HEK293 (cell line): Measurements from ENCODE around the gene GAS7.

Experiments used
- CTCF ChIA-PET: fragments of 350-600 bp; formaldehyde crosslinking; extraction: SDS; loops from one replicate; lab custom pipeline; 2021; ENCODE audit warnings: antibody characterized with exemption; lab: Yijun Ruan, JAX
- POLR2A ChIA-PET: fragments of 300-600 bp; formaldehyde crosslinking; extraction: SDS; loops from one replicate; lab custom pipeline; 2020; ENCODE audit warnings: antibody characterized with exemption, inconsistent platforms; lab: Yijun Ruan, JAX
- H3K27ac ChIP-seq: fragments of 200-500 bp; sonication (Bioruptor generic); 2 replicates; pipeline ENCODE4 v1.5.1; 2014; ENCODE audit warnings: low read depth, low read length, control low read depth, inconsistent platforms; ENCODE audit errors: extremely low read depth
- H3K36me3 ChIP-seq, 2 experiments: fragments of 200-500 bp in 1 of 2; sonication (Bioruptor generic) in 1 of 2; 1 replicate in 1 of 2; 2 replicates in 1 of 2; pipeline ENCODE4 v1.5.1; 2014 to 2017; ENCODE audit warnings: inconsistent platforms in 2 of 2, low read length in 2 of 2; ENCODE audit not compliant: control insufficient read depth in 2 of 2, insufficient read depth in 1 of 2
- H3K4me1 ChIP-seq: fragments of 200-500 bp; sonication (Bioruptor generic); 2 replicates; pipeline ENCODE4 v1.5.1; 2014; ENCODE audit warnings: mild to moderate bottlenecking, low read length, inconsistent platforms; ENCODE audit not compliant: control insufficient read depth, insufficient read depth
- H3K4me3 ChIP-seq: 2 replicates; pipeline ENCODE4 v1.5.1; 2011; ENCODE audit warnings: low read depth, mild to moderate bottlenecking, control low read depth, low read length, moderate library complexity
- H3K9me3 ChIP-seq: fragments of 200-500 bp; sonication (Bioruptor generic); 2 replicates; pipeline ENCODE4 v1.5.1; 2014; ENCODE audit warnings: low read depth, low read length, inconsistent platforms; ENCODE audit not compliant: control insufficient read depth, insufficient read depth
- ATF2 ChIP-seq: fragments of 450-650 bp; formaldehyde crosslinking; IDR thresholded peaks from 2 replicates; pipeline ENCODE4 v1.5.1; 2016; ENCODE audit warnings: missing biosample characterization, missing genetic modification characterization, low read depth
- CTCF ChIP-seq: fragments of 450-650 bp; formaldehyde crosslinking; IDR thresholded peaks from 2 replicates; pipeline ENCODE4 v1.5.1; 2016; ENCODE audit warnings: missing biosample characterization, missing genetic modification characterization
- HOXA7 ChIP-seq: sonication (generic); formaldehyde crosslinking; IDR thresholded peaks from 2 replicates; pipeline ENCODE4 v1.8.1; 2022; ENCODE audit warnings: missing genetic modification reagents, borderline replicate concordance
- PATZ1 ChIP-seq: fragments of 450-650 bp; formaldehyde crosslinking; IDR thresholded peaks from 2 replicates; pipeline ENCODE4 v1.5.1; 2016; ENCODE audit warnings: missing biosample characterization, missing genetic modification characterization
- PRDM10 ChIP-seq: fragments of 450-650 bp; formaldehyde crosslinking; IDR thresholded peaks from 2 replicates; pipeline ENCODE4 v1.5.1; 2016; ENCODE audit warnings: missing biosample characterization, missing genetic modification characterization
- SETDB1 ChIP-seq: IDR thresholded peaks from one replicate; pipeline ENCODE4 v1.6.1; 2017; ENCODE audit warnings: mild to moderate bottlenecking, low read length, moderate library complexity, mixed read lengths; ENCODE audit not compliant: insufficient read length
- SP3 ChIP-seq: fragments of 450-650 bp; formaldehyde crosslinking; IDR thresholded peaks from 2 replicates; pipeline ENCODE4 v1.5.1; 2016; ENCODE audit warnings: missing biosample characterization, missing genetic modification characterization
- ZBTB10 ChIP-seq: fragments of 450-650 bp; formaldehyde crosslinking; IDR thresholded peaks from 2 replicates; pipeline ENCODE4 v1.5.1; 2016; ENCODE audit warnings: missing biosample characterization, missing genetic modification characterization
- ZBTB20 ChIP-seq: fragments of 450-650 bp; formaldehyde crosslinking; IDR thresholded peaks from 2 replicates; pipeline ENCODE4 v1.5.1; 2016; ENCODE audit warnings: missing biosample characterization, missing genetic modification characterization
- ZNF114 ChIP-seq: fragments of 450-650 bp; formaldehyde crosslinking; IDR thresholded peaks from 2 replicates; pipeline ENCODE4 v1.5.0; 2017; ENCODE audit warnings: missing biosample characterization, missing genetic modification characterization
- ZNF214 ChIP-seq: fragments of 450-650 bp; formaldehyde crosslinking; IDR thresholded peaks from 2 replicates; pipeline ENCODE4 v1.5.1; 2017; ENCODE audit warnings: missing biosample characterization, mild to moderate bottlenecking, missing genetic modification characterization, borderline replicate concordance
- ZNF311 ChIP-seq: fragments of 450-650 bp; formaldehyde crosslinking; IDR thresholded peaks from 2 replicates; pipeline ENCODE4 v1.5.1; 2017; ENCODE audit warnings: missing biosample characterization, missing genetic modification characterization, borderline replicate concordance
- ZNF324 ChIP-seq: fragments of 450-650 bp; formaldehyde crosslinking; IDR thresholded peaks from 2 replicates; pipeline ENCODE4 v1.5.1; 2016; ENCODE audit warnings: missing biosample characterization, missing genetic modification characterization
- ZNF416 ChIP-seq: fragments of 450-650 bp; formaldehyde crosslinking; IDR thresholded peaks from 2 replicates; pipeline ENCODE4 v1.5.1; 2016; ENCODE audit warnings: missing biosample characterization, missing genetic modification characterization
- ZNF501 ChIP-seq: fragments of 450-650 bp; formaldehyde crosslinking; IDR thresholded peaks from 2 replicates; pipeline ENCODE4 v1.5.1; 2016; ENCODE audit warnings: missing biosample characterization, missing genetic modification characterization
- ZNF514 ChIP-seq: fragments of 450-650 bp; formaldehyde crosslinking; IDR thresholded peaks from 2 replicates; pipeline ENCODE4 v1.5.1; 2016; ENCODE audit warnings: missing biosample characterization, missing genetic modification characterization
- ZNF521 ChIP-seq: fragments of 450-650 bp; formaldehyde crosslinking; IDR thresholded peaks from 2 replicates; pipeline ENCODE4 v1.5.1; 2017; ENCODE audit warnings: missing biosample characterization, mild to moderate bottlenecking, missing genetic modification characterization
- ZNF544 ChIP-seq: fragments of 450-650 bp; formaldehyde crosslinking; IDR thresholded peaks from 2 replicates; pipeline ENCODE4 v1.5.0; 2017; ENCODE audit warnings: missing biosample characterization, missing genetic modification characterization
- ZNF555 ChIP-seq: fragments of 450-650 bp; formaldehyde crosslinking; conservative IDR thresholded peaks from 2 replicates; pipeline ENCODE4 v1.5.1; 2017; ENCODE audit warnings: missing biosample characterization, mild to moderate bottlenecking, missing genetic modification characterization, inconsistent platforms
- ZNF580 ChIP-seq: fragments of 450-650 bp; formaldehyde crosslinking; IDR thresholded peaks from 2 replicates; pipeline ENCODE4 v1.5.1; 2016; ENCODE audit warnings: missing biosample characterization, missing genetic modification characterization
- ZNF621 ChIP-seq: fragments of 450-650 bp; formaldehyde crosslinking; IDR thresholded peaks from 2 replicates; pipeline ENCODE4 v1.5.1; 2017; ENCODE audit warnings: missing biosample characterization, missing genetic modification characterization
- ZNF747 ChIP-seq: fragments of 450-650 bp; formaldehyde crosslinking; IDR thresholded peaks from 2 replicates; pipeline ENCODE4 v1.5.1; 2016; ENCODE audit warnings: missing biosample characterization, missing genetic modification characterization
- ZNF785 ChIP-seq: fragments of 450-650 bp; formaldehyde crosslinking; IDR thresholded peaks from 2 replicates; pipeline ENCODE4 v1.5.1; 2016; ENCODE audit warnings: missing biosample characterization, missing genetic modification characterization
- ZNF843 ChIP-seq: fragments of 450-650 bp; formaldehyde crosslinking; IDR thresholded peaks from 2 replicates; pipeline ENCODE4 v1.5.1; 2016; ENCODE audit warnings: missing biosample characterization, missing genetic modification characterization

Gene GAS7

GRCh38 chr17:10198509-10199249, at the start of gene GAS7:
GAS7 (minus strand) TSS chr17:10198606.
- ChIA-PET POLR2A (interaction anchor here (0.6 to 0.9 kb wide), 7 partner anchors 14 to 361 kb away, joined by 3 to 4 read pairs (median 3); no protein-coding TSS in a partner anchor), CTCF (interaction anchor here (0.6 kb wide), 1 partner anchor 239 kb away, joined by 3 read pairs; no protein-coding TSS in a partner anchor)
- Histone ChIP-seq H3K27ac (peak within 1 kb of the TSS; percentile 49; the same call in 1 of the 2 replicates), H3K4me1 (peaks cover 3% of the 10 kb centered on the region; the same call in 1 of the 2 replicates), H3K9me3 (no peaks in the 10 kb centered on the region), H3K4me3 (peak within 1 kb of the TSS; percentile 54), H3K36me3 (no peaks in the 10 kb centered on the region)
- TF ChIP-seq ZNF747 (tag by site-specific recombination) (no peak), HOXA7 (CRISPR knock-in tag) (no peak), ZNF416 (tag by site-specific recombination) (no peak), PATZ1 (tag by site-specific recombination) (peak; percentile 71), ZNF843 (tag by site-specific recombination) (no peak), ZNF544 (tag by site-specific recombination) (no peak), ZNF555 (tag by site-specific recombination) (no peak), ZNF311 (tag by site-specific recombination) (no peak), ZNF580 (tag by site-specific recombination) (no peak), ZNF214 (tag by site-specific recombination) (no peak), ZNF521 (tag by site-specific recombination) (no peak), ZNF501 (tag by site-specific recombination) (no peak), ZNF514 (no peak), ATF2 (no peak), CTCF (tag by site-specific recombination) (no peak), SETDB1 (no peak), ZNF785 (tag by site-specific recombination) (no peak), PRDM10 (tag by site-specific recombination) (peak; percentile 60), ZBTB20 (tag by site-specific recombination) (peak; percentile 28; the same call in 1 of the 2 replicates), SP3 (peak; percentile 70), ZBTB10 (tag by site-specific recombination) (no peak), ZNF324 (tag by site-specific recombination) (no peak), ZNF114 (tag by site-specific recombination) (no peak), ZNF621 (tag by site-specific recombination) (no peak)
